ENCODE results near the gene KCNQ4.

The KCNQ4 gene

GRCh38 chr1:40776236-40777072 is 7.1 kb upstream of the KCNQ4 start:
- in situ Hi-C loops (cut with MboI; ENCODE audit: low sequenced_read_pairs) = no loop called here

DNA sequence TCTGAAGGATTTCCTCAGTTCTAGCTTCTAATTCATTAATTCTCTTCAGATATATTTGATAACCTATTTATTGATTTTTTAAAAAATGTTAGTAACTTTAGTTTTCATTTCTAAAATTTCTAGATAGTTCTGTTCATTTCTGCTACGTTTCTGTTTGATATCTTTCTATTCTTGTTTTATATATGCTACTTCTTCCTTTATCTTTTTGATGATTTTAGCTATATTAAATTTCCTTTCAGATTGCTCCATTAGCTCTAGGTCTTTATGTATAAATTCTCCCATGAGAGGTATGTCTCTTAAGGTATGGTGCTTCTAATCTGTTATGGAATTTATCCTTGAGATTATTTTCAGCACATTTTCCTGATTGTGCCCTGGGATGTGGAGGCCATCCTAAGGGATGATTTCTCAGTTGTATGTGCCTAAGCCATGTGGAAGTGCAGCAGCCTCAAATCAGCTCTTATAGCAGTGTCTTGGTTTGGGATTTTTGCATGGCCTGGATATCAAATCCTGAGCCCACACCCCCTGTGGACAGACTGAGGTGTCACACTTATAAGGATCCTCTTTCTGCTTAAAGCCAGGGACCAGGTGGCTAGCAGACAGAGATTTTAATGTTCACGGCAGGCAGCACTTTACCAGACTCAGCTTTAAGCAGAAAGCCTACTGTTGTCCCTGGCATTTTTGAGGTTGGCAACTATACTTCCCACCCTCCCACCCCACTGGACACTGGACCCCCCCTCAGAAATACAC is 6.2 kb upstream of the KCNQ4 start:
- in situ Hi-C loops (cut with MboI; ENCODE audit: low sequenced_read_pairs) = no loop called here

GRCh38 chr1:40780678-40781607 is 2.6 kb upstream of the KCNQ4 start:
- in situ Hi-C loops (cut with MboI; ENCODE audit: low sequenced_read_pairs) = no loop called here

DNA sequence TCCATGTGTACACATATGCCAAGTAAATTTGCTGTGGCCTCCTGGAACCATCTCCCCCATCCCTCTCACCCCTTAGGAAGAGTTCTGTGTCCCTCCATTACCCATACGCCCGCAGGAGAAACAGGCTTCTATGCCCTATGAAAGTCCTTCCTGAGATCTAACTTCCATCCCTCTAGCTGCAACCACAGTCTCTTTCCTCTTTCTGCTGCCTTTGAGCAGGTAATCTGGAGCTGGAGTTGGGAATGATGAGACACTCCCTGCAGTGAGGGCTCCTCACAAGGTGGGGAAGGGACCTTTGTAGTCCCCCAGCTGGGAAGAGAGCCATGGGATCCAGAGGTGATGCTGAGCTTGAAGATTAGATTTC is 2.0 kb upstream of the KCNQ4 start:
- in situ Hi-C loops (cut with MboI; ENCODE audit: low sequenced_read_pairs) = no loop called here

DNA sequence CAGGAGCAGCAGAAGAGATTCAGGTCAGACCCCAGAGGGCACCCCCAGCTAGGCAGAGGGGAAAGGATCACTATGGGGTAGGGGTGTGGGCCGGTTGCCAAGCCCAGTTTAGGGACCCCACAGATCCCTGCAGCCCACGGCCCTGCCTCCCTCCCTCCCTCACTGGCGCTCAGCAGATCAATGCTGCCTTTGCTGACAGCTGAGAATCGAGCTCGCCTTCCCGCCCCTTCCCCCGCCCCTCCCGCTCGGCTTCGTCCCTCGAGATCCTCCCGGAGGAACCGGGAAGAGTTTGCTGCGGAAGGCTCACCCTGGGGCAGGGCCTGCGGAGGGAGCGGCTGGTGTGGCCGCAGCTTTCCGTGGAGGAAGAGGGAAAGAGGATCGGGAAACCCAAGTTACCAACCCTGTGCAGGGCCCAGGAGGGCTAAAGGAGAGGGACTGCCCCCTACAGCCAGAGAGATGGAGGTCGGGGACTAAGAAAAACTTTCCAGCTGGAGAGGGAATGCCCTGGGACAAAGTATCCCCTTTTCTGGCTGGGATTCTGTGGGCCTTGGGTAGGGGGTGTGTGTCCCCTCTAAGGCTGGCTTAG is 1.1 kb upstream of the KCNQ4 start:
- in situ Hi-C loops (cut with MboI; ENCODE audit: low sequenced_read_pairs) = no loop called here

GRCh38 chr1:40784141-40784770 is 669 bp downstream of the KCNQ4 start:
- in situ Hi-C loops (cut with MboI; ENCODE audit: low sequenced_read_pairs) = no loop called here

DNA sequence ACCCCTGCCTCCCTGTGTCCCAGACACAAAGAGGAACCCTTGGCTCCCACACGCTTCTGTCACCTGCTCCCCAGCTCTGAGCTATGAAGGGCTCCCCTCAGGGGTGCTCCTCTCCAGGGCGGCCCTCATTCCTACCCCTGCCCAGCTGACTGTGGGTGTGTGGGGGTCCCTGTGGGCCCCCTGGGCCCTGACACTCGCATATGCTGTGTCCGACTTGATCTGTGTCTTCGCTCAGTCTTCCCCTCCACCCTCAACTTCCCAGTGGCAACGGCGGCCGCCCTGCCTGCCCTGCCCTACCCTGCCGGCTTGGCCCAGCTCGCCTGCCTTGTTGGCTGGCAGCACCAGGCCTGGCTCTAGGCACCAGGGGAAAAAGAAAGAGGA is 1.2 kb downstream of the KCNQ4 start:
- in situ Hi-C loops (cut with MboI; ENCODE audit: low sequenced_read_pairs) = no loop called here

- in situ Hi-C loops (cut with MboI; ENCODE audit: low sequenced_read_pairs) = no loop called here
Measured at GRCh38 chr1:40785446-40785845, 1.9 kb downstream of the KCNQ4 start.

DNA sequence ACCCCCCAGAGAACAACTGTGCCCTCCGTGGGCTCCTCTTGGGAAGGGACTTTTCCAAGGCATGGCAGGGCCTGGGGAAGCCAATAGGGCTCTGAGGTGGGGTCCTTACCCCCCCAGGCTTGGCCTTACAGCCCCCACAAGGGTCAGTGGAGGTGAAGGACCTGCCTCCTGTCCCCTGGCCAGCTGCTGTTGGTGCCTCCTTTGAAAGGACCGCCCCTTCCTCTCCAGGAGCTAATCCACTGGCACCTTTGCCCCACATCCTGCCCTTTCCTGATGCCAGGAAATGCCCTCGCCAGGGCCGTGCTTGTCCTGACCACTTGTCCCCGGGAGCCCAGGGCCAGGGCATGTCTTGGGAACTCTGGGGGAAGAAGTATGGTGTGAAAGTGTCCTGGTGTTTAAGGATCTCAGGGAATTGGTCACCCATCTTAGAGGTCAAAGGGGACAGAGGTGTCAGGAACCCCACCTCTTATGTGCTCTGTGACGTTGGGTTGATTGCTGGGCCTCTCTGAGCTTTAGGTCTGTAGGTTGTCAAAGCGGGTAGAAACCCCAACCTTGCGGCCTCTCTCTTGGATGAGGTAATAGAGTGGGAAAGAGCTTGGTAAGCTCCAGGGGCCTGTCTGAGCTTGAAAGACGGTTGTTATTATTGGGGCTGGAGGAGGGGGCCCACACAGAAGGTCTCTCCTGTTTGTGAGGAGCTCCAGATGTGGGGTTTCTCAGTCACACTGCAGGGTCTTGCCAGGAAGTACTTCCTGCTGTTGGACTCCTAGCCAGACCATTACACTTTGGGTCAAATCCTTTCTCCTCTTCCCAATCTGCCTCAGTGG is 2.8 kb downstream of the KCNQ4 start:
- in situ Hi-C loops (cut with MboI; ENCODE audit: low sequenced_read_pairs) = no loop called here

- in situ Hi-C loops (cut with MboI; ENCODE audit: low sequenced_read_pairs) = no loop called here
Measured at GRCh38 chr1:40786995-40787705, 3.6 kb downstream of the KCNQ4 start.

DNA sequence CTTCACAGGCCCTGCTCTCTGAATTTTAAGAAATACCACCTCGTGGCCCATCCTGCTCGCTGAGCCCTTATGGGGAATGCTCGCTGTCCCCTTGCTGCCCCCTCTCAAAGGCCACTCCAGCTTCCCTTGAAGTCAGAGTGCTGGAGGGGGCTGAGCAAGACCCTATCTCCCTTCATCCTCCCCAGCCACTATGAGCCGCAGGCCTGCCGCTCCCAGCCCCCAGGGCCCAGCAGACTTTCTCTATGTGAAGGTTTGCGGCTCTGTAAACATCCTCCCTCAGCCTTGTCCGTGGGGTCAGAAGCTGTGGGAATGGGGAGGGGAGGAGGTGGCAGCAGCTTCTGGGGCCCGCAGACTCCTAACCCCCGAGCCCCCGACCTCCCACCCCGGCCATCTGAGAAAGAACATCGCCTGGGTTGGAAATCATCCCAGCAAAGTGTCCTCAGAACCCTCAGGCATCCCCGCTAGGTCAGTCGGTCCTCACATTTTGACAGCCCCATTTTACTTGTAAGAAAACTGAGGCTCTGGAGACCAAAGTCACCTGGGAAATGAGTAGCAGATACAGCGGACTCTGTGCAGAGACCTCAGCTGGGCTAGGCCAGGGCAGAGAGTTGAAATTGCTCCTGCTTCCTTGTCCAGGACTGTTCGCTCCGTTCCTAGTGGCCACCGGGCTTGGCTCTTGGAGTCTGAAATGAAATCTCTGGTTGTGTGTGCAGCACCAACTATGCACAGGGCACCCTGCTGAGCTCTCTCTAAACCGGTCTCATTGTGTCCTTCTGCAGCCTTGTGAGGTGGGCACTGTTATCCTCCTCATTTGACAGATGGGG is 4.4 kb downstream of the KCNQ4 start:
- in situ Hi-C loops (cut with MboI; ENCODE audit: low sequenced_read_pairs) = no loop called here

DNA sequence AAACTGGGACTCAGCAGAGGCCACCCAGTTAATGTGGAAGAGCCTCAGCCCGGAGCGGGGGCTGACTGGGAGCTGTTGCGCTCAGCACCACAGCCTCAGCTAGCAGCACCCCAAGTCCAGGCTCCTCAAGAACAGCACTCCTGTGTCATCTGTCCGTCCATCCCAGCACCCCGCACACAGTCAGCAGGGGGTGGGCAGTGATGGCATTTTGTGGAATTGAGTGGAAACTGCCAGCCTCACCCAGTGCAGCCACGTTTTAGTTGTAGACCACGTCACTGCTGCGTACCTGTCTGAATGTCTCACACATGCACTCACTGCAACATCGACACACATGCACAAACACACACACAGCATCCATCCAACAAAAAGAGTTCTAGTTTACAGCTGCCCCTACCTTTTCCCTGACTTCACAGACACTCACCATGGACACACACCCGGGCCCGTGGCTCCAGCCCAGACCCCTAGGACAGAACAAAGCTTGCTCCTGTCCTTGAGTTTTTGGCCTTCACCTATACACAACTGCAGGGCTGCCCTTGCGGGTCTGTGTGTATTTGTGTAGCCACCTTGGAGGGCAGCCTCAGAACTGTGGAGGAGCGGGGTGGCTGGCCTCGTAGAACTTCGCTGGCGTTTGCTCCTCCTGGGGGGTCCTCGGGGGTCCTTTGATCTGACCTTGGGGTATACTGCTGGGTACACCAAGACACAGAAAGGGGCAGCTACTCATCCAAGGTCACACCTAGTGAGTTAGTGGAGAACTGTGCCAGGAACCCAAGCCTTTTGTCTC is 5.2 kb downstream of the KCNQ4 start:
- in situ Hi-C loops (cut with MboI; ENCODE audit: low sequenced_read_pairs) = no loop called here

DNA sequence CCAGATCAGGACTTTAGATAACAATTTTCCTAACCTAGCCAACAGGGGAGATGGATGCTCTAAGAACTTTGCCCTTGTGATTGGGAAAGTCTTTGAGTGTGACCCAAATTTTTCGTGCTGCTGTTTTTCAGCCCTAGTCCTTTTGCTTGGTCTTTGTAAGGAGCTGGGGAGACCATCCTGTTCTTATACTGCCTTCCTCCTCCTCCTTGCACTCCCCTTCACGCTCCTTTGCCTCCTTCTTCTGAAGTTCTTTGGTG is 5.7 kb downstream of the KCNQ4 start:
- in situ Hi-C loops (cut with MboI; ENCODE audit: low sequenced_read_pairs) = no loop called here

DNA sequence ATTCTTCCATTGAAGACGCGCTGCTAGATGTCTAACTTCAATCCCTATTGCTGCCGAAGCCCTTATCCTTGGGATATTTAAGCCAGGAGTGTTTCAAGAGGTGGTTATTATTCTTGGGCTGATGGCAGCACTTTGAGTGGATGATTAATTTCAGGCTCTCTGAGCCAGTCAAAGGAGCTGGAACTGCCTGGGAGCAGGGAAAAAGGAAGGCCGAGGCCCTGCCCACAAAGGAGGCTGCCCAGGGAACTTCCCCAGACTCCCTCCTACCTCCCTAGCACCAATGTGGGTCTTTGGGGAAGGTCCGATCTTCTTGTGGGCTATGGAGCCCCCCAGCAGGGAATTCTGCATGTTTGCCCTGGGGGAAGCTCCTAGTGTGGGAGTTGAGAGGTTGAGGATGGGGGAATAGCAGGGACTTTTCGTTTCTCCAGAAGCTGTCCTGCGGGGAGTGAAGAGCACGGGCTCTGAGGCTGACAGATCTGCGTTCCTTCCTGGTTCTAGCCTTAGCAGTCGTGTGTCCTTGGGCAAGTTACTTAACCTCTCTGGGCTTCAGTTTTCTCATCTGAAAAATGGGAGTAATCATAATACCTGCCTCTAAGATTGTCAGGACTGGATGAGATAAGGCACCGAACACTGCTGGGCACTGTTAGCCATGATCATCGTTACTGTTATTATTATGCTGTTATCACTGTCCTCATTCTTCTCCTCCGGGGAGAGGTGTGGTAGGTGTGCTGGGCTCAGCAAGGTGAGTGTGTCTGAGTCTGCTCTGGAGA is 6.3 kb downstream of the KCNQ4 start:
- in situ Hi-C loops (cut with MboI; ENCODE audit: low sequenced_read_pairs) = no loop called here

DNA sequence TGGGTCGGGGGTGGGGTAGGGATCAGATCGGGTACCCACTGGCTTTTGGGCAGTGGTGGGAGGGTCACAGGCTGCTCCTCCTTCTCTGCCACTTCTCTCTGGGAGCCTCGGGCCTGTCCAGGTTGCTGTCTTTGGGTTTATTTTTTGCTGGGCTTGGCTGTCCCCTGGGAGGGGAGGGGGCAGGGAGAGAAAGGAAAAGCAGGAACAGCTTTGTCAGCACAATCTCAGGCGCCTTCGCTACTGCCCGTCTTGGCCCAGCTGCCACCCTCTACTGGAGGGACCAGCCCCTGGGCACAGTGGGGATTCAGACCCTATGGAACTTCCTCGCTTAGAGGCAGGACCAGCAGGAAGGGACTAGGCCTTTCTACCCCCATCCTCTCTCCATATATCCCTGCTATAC is 8.4 kb downstream of the KCNQ4 start:
- in situ Hi-C loops (cut with MboI; ENCODE audit: low sequenced_read_pairs) = no loop called here

DNA sequence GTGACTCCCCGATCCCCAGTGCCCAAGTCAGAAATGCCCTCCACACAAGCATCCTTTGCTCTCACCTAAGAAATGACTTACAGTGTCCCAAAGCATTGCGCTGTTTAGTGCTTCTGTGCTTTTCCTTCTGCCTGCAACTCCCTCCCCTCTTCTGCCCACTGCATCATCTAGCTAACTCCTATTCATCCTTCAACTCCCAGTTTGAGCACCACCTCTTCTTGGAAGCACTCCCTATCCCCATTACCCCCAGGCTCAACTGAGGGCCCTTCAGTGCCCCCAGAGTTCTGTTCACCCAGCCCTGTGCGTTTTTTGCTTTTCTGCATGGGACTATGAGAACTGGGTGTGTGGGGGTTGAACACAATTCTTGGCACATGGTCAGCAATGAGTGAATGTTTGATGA is 10.0 kb downstream of the KCNQ4 start:
- in situ Hi-C loops (cut with MboI; ENCODE audit: low sequenced_read_pairs) = no loop called here

- in situ Hi-C loops (cut with MboI; ENCODE audit: low sequenced_read_pairs) = no loop called here
Measured at GRCh38 chr1:40794048-40794447, 10.5 kb downstream of the KCNQ4 start.

All from HL-60/S4 treated with retinoic acid at 250 ng/mL for 4 days and 3 days (cell line).